Mesothelial cell of epicardium (in vitro differentiated cells): Measurements from ENCODE around the gene PFDN1. TPM values are rescaled to one million over a fixed set of nuclear protein-coding genes. Genes with fewer than 3 reads are reported as not detected.
"Not testable (repeated sequence)": the region's sequence is repeated elsewhere in the genome, so short reads cannot be mapped to it uniquely, and the experiment has no call there.

ENCODE experiments used
- DNase-seq, 2 experiments: peaks; one replicate each; pipeline ENCODE4 v3.0.0; 2021; ENCODE audit warnings: low spot score in 2 of 2; ENCODE audit not compliant: unreplicated experiment in 2 of 2
- H3K27ac Mint-ChIP-seq: 2 replicates; pipeline ENCODE4 v1.8.0; 2021; ENCODE audit warnings: mixed read lengths
- H3K27me3 Mint-ChIP-seq: 2 replicates; pipeline ENCODE4 v1.8.0; 2021; ENCODE audit warnings: low read depth, mixed read lengths
- H3K36me3 Mint-ChIP-seq: 2 replicates; pipeline ENCODE4 v1.8.0; 2021; ENCODE audit warnings: mixed read lengths
- H3K4me1 Mint-ChIP-seq: 2 replicates; pipeline ENCODE4 v1.8.0; 2021; ENCODE audit warnings: mixed read lengths
- H3K4me3 Mint-ChIP-seq: 2 replicates; pipeline ENCODE4 v1.8.0; 2021; ENCODE audit warnings: mild to moderate bottlenecking, moderate library complexity, mixed read lengths
- H3K9me3 Mint-ChIP-seq: 2 replicates; pipeline ENCODE4 v1.8.0; 2021; ENCODE audit warnings: mixed read lengths
- CTCF ChIP-seq: fragments of 200-600 bp; sonication (generic); IDR thresholded peaks from one replicate; pipeline ENCODE4 v1.5.0; 2021; ENCODE audit warnings: antibody characterized with exemption; ENCODE audit not compliant: unreplicated experiment
- total RNA-seq: library from RNA; stranded (reverse); gene quantifications from 3 replicates; pipeline ENCODE4 v1.2.1, GENCODE V29; 2021

Gene PFDN1
- total RNA-seq, 1 donor from 2014 or later = 57.2 TPM

- Mint-ChIP-seq H3K27me3 (peaks cover 21% of the 10 kb centered on the region), H3K4me1 (peaks cover 20% of the 10 kb centered on the region), H3K4me3 (peak within 1 kb of the TSS; percentile 77), H3K36me3 (no peaks in the 10 kb centered on the region), H3K27ac (peak within 1 kb of the TSS; percentile 73), H3K9me3 (no peaks in the 10 kb centered on the region)
- peak; percentile 70 to 71 for DNase-seq
- peak; percentile 29 for TF ChIP-seq CTCF
Observed at GRCh38 chr5:140346348-140347221, 43.7 kb upstream of the PFDN1 start, which contains the start of gene HBEGF. Gene HBEGF (minus strand): TSS chr5:140346603. CDS start chr5:140346328, 275 bp downstream.

- Mint-ChIP-seq H3K4me3 (peak overlapping the region; percentile 77), H3K9me3 (no peaks in the 10 kb centered on the region), H3K4me1 (peaks cover 15% of the 10 kb centered on the region), H3K27ac (peak overlapping the region; percentile 35), H3K27me3 (peaks cover 19% of the 10 kb centered on the region), H3K36me3 (no peaks in the 10 kb centered on the region)
- TF ChIP-seq CTCF = no peak
- peak in 1 of 2 experiments; percentile 46 for DNase-seq
Observed at GRCh38 chr5:140345919-140346347, 43.0 kb upstream of the PFDN1 start.

- peak overlapping the region; percentile 77 for H3K4me3 Mint-ChIP-seq
- H3K4me1 Mint-ChIP-seq = peaks cover 11% of the 10 kb centered on the region
- no peaks in the 10 kb centered on the region for H3K9me3 Mint-ChIP-seq
- no peak for DNase-seq
- peaks cover 19% of the 10 kb centered on the region for H3K27me3 Mint-ChIP-seq
- H3K36me3 Mint-ChIP-seq = no peaks in the 10 kb centered on the region
- no peak overlapping the region for H3K27ac Mint-ChIP-seq
- TF ChIP-seq CTCF = no peak
Observed at GRCh38 chr5:140344683-140345423, 42.0 kb upstream of the PFDN1 start.

GRCh38 chr5:140343849-140344248 lies 40.9 kb upstream of the PFDN1 start:
- not testable (repeated sequence) for DNase-seq, H3K27ac Mint-ChIP-seq, H3K9me3 Mint-ChIP-seq, H3K36me3 Mint-ChIP-seq, H3K4me3 Mint-ChIP-seq
- Mint-ChIP-seq H3K27me3 (peaks cover 16% of the 10 kb centered on the region), H3K4me1 (peaks cover 11% of the 10 kb centered on the region)

GRCh38 chr5:140342896-140343295 lies 40.0 kb upstream of the PFDN1 start:
- no peaks in the 10 kb centered on the region for H3K9me3 Mint-ChIP-seq
- H3K27me3 Mint-ChIP-seq = peaks cover 15% of the 10 kb centered on the region
- DNase-seq = no peak
- H3K36me3 Mint-ChIP-seq = no peaks in the 10 kb centered on the region
- TF ChIP-seq CTCF = no peak
- no peak overlapping the region for H3K27ac Mint-ChIP-seq
- H3K4me3 Mint-ChIP-seq = no peak overlapping the region
- H3K4me1 Mint-ChIP-seq = peaks cover 11% of the 10 kb centered on the region

- no peaks in the 10 kb centered on the region for H3K9me3 Mint-ChIP-seq
- H3K4me3 Mint-ChIP-seq = no peak overlapping the region
- peaks cover 10% of the 10 kb centered on the region for H3K4me1 Mint-ChIP-seq
- peaks cover 15% of the 10 kb centered on the region for H3K27me3 Mint-ChIP-seq
- no peak for DNase-seq
- no peak overlapping the region for H3K27ac Mint-ChIP-seq
- no peaks in the 10 kb centered on the region for H3K36me3 Mint-ChIP-seq
- no peak for TF ChIP-seq CTCF
Observed at GRCh38 chr5:140342287-140342686, 39.4 kb upstream of the PFDN1 start.
